ENCODE measurements around the gene PGM3.

PGM3 gene

GRCh38 chr6:83127976-83128375, 65.1 kb downstream of the PGM3 start:
- WGBS, 2 donors (ENCODE audit: extremely low coverage in 2 of 2, insufficient read length in 2 of 2, insufficient replicate concordance in 1 of 2) = no CpG with 5 or more reads among the region's 2 CpGs
- H2BK15ac ChIP-seq (ENCODE audit: low read length) = no peak overlapping the region
- no peak overlapping the region for H3K4me3 ChIP-seq (ENCODE audit: low read length in 2 of 2)
- no peaks in the 10 kb centered on the region for H3K27me3 ChIP-seq (ENCODE audit: control insufficient read depth in 3 of 3, insufficient read depth in 3 of 3, low read depth in 1 of 3, low read length in 3 of 3)
- H2BK5ac ChIP-seq (ENCODE audit: low read length) = no peak overlapping the region
- no peak for DNase-seq (ENCODE audit: low spot score)
- H3K4me1 ChIP-seq (ENCODE audit: control insufficient read depth in 2 of 2, insufficient read depth in 1 of 2, low read depth in 1 of 2, low read length in 2 of 2) = no peaks in the 10 kb centered on the region
- H3K18ac ChIP-seq (ENCODE audit: low read length) = no peak overlapping the region
- no peak overlapping the region for H3K14ac ChIP-seq (ENCODE audit: low read length)
- H2BK120ac ChIP-seq (ENCODE audit: low read depth, low read length) = no peak overlapping the region
- no peak overlapping the region for H2AFZ ChIP-seq (ENCODE audit: low read length)
- H4K8ac ChIP-seq (ENCODE audit: low read depth, low read length) = no peak overlapping the region
- no peak overlapping the region for H3K27ac ChIP-seq (replicated peaks; ENCODE audit: low read length)
- H3K36me3 ChIP-seq (replicated peaks in 1 of 2; ENCODE audit: control insufficient read depth in 2 of 2, insufficient read depth in 2 of 2, low read length in 2 of 2) = peaks cover 16 to 88% of the 10 kb centered on the region in 2 donors
- H2BK12ac ChIP-seq (ENCODE audit: low read length) = no peak overlapping the region
- H3K9me3 ChIP-seq (replicated peaks in 1 of 2; ENCODE audit: control insufficient read depth in 2 of 2, insufficient read depth in 1 of 2, low read depth in 1 of 2, low read length in 2 of 2) = no peaks in the 10 kb centered on the region
- H3K79me1 ChIP-seq (ENCODE audit: low read depth, low read length) = no peaks in the 10 kb centered on the region
- no peak overlapping the region for H3K4ac ChIP-seq (ENCODE audit: low read length)
- H2AK5ac ChIP-seq (ENCODE audit: low read depth, low read length) = no peak overlapping the region
- no peak overlapping the region for H3K9ac ChIP-seq (ENCODE audit: low read depth, low read length, poor library complexity)
- no peak overlapping the region for H3K23ac ChIP-seq (ENCODE audit: low read depth, low read length, poor library complexity)
- H3K4me2 ChIP-seq (ENCODE audit: insufficient read depth, low read length, poor library complexity, severe bottlenecking) = no peak overlapping the region
- H4K91ac ChIP-seq (ENCODE audit: low read depth, low read length, poor library complexity) = no peak overlapping the region

GRCh38 chr6:83127258-83127657, 65.8 kb downstream of the PGM3 start:
- Histone ChIP-seq H2AK5ac (ENCODE audit: low read depth, low read length) (no peak overlapping the region), H3K4me3 (ENCODE audit: low read length in 2 of 2) (no peak overlapping the region), H4K8ac (ENCODE audit: low read depth, low read length) (no peak overlapping the region), H3K79me1 (ENCODE audit: low read depth, low read length) (no peaks in the 10 kb centered on the region), H3K4ac (ENCODE audit: low read length) (no peak overlapping the region), H3K27ac (replicated peaks; ENCODE audit: low read length) (no peak overlapping the region), H2BK5ac (ENCODE audit: low read length) (no peak overlapping the region), H3K14ac (ENCODE audit: low read length) (no peak overlapping the region), H3K9ac (ENCODE audit: low read depth, low read length, poor library complexity) (no peak overlapping the region), H3K23ac (ENCODE audit: low read depth, low read length, poor library complexity) (no peak overlapping the region), H3K4me2 (ENCODE audit: insufficient read depth, low read length, poor library complexity, severe bottlenecking) (no peak overlapping the region), H3K36me3 (replicated peaks in 1 of 2; ENCODE audit: control insufficient read depth in 2 of 2, insufficient read depth in 2 of 2, low read length in 2 of 2) (peaks cover 16 to 88% of the 10 kb centered on the region in 2 donors), H3K9me3 (replicated peaks in 1 of 2; ENCODE audit: control insufficient read depth in 2 of 2, insufficient read depth in 1 of 2, low read depth in 1 of 2, low read length in 2 of 2) (no peaks in the 10 kb centered on the region), H2BK15ac (ENCODE audit: low read length) (no peak overlapping the region), H4K91ac (ENCODE audit: low read depth, low read length, poor library complexity) (no peak overlapping the region), H3K4me1 (ENCODE audit: control insufficient read depth in 2 of 2, insufficient read depth in 1 of 2, low read depth in 1 of 2, low read length in 2 of 2) (no peaks in the 10 kb centered on the region), H2BK12ac (ENCODE audit: low read length) (no peak overlapping the region), H3K27me3 (ENCODE audit: control insufficient read depth in 3 of 3, insufficient read depth in 3 of 3, low read depth in 1 of 3, low read length in 3 of 3) (no peaks in the 10 kb centered on the region), H2AFZ (ENCODE audit: low read length) (no peak overlapping the region), H2BK120ac (ENCODE audit: low read depth, low read length) (no peak overlapping the region), H3K18ac (ENCODE audit: low read length) (no peak overlapping the region)
- WGBS, 2 donors (ENCODE audit: extremely low coverage in 2 of 2, insufficient read length in 2 of 2, insufficient replicate concordance in 1 of 2) = no CpG with 5 or more reads among the region's 5 CpGs
- no peak for DNase-seq (ENCODE audit: low spot score)

- no peak overlapping the region for H2BK5ac ChIP-seq (ENCODE audit: low read length)
- no peaks in the 10 kb centered on the region for H3K79me1 ChIP-seq (ENCODE audit: low read depth, low read length)
- no peak overlapping the region for H2BK12ac ChIP-seq (ENCODE audit: low read length)
- no peak overlapping the region for H3K14ac ChIP-seq (ENCODE audit: low read length)
- DNase-seq (ENCODE audit: low spot score) = no peak
- no peak overlapping the region for H3K23ac ChIP-seq (ENCODE audit: low read depth, low read length, poor library complexity)
- no peaks in the 10 kb centered on the region for H3K4me1 ChIP-seq (ENCODE audit: control insufficient read depth in 2 of 2, insufficient read depth in 1 of 2, low read depth in 1 of 2, low read length in 2 of 2)
- H3K9me3 ChIP-seq (replicated peaks in 1 of 2; ENCODE audit: control insufficient read depth in 2 of 2, insufficient read depth in 1 of 2, low read depth in 1 of 2, low read length in 2 of 2) = no peaks in the 10 kb centered on the region
- peaks cover 16 to 86% of the 10 kb centered on the region in 2 donors for H3K36me3 ChIP-seq (replicated peaks in 1 of 2; ENCODE audit: control insufficient read depth in 2 of 2, insufficient read depth in 2 of 2, low read length in 2 of 2)
- no peak overlapping the region for H3K27ac ChIP-seq (replicated peaks; ENCODE audit: low read length)
- H3K4ac ChIP-seq (ENCODE audit: low read length) = no peak overlapping the region
- WGBS, 2 donors (ENCODE audit: extremely low coverage in 2 of 2, insufficient read length in 2 of 2, insufficient replicate concordance in 1 of 2) = no CpG with 5 or more reads among the region's 5 CpGs
- H3K9ac ChIP-seq (ENCODE audit: low read depth, low read length, poor library complexity) = no peak overlapping the region
- no peak overlapping the region for H2BK120ac ChIP-seq (ENCODE audit: low read depth, low read length)
- H3K4me2 ChIP-seq (ENCODE audit: insufficient read depth, low read length, poor library complexity, severe bottlenecking) = no peak overlapping the region
- H4K91ac ChIP-seq (ENCODE audit: low read depth, low read length, poor library complexity) = no peak overlapping the region
- no peak overlapping the region for H2AFZ ChIP-seq (ENCODE audit: low read length)
- H3K4me3 ChIP-seq (ENCODE audit: low read length in 2 of 2) = no peak overlapping the region
- no peak overlapping the region for H2BK15ac ChIP-seq (ENCODE audit: low read length)
- no peak overlapping the region for H2AK5ac ChIP-seq (ENCODE audit: low read depth, low read length)
- H3K27me3 ChIP-seq (ENCODE audit: control insufficient read depth in 3 of 3, insufficient read depth in 3 of 3, low read depth in 1 of 3, low read length in 3 of 3) = no peaks in the 10 kb centered on the region
- no peak overlapping the region for H4K8ac ChIP-seq (ENCODE audit: low read depth, low read length)
- H3K18ac ChIP-seq (ENCODE audit: low read length) = no peak overlapping the region
Observed at GRCh38 chr6:83126807-83127206, 66.3 kb downstream of the PGM3 start.

- no peaks in the 10 kb centered on the region for H3K4me1 ChIP-seq (ENCODE audit: control insufficient read depth in 2 of 2, insufficient read depth in 1 of 2, low read depth in 1 of 2, low read length in 2 of 2)
- H3K36me3 ChIP-seq (replicated peaks in 1 of 2; ENCODE audit: control insufficient read depth in 2 of 2, insufficient read depth in 2 of 2, low read length in 2 of 2) = peaks cover 16 to 81% of the 10 kb centered on the region in 2 donors
- no peak overlapping the region for H2BK120ac ChIP-seq (ENCODE audit: low read depth, low read length)
- WGBS, 2 donors (ENCODE audit: extremely low coverage in 2 of 2, insufficient read length in 2 of 2, insufficient replicate concordance in 1 of 2) = no CpG with 5 or more reads among the region's 2 CpGs
- H3K27ac ChIP-seq (replicated peaks; ENCODE audit: low read length) = no peak overlapping the region
- H4K91ac ChIP-seq (ENCODE audit: low read depth, low read length, poor library complexity) = no peak overlapping the region
- no peak overlapping the region for H3K18ac ChIP-seq (ENCODE audit: low read length)
- no peak overlapping the region for H2AFZ ChIP-seq (ENCODE audit: low read length)
- no peak overlapping the region for H3K9ac ChIP-seq (ENCODE audit: low read depth, low read length, poor library complexity)
- H2BK15ac ChIP-seq (ENCODE audit: low read length) = no peak overlapping the region
- no peak overlapping the region for H3K14ac ChIP-seq (ENCODE audit: low read length)
- H3K4me2 ChIP-seq (ENCODE audit: insufficient read depth, low read length, poor library complexity, severe bottlenecking) = no peak overlapping the region
- no peak for DNase-seq (ENCODE audit: low spot score)
- H2AK5ac ChIP-seq (ENCODE audit: low read depth, low read length) = no peak overlapping the region
- no peak overlapping the region for H2BK12ac ChIP-seq (ENCODE audit: low read length)
- no peaks in the 10 kb centered on the region for H3K27me3 ChIP-seq (ENCODE audit: control insufficient read depth in 3 of 3, insufficient read depth in 3 of 3, low read depth in 1 of 3, low read length in 3 of 3)
- no peak overlapping the region for H3K4me3 ChIP-seq (ENCODE audit: low read length in 2 of 2)
- no peak overlapping the region for H2BK5ac ChIP-seq (ENCODE audit: low read length)
- no peak overlapping the region for H3K23ac ChIP-seq (ENCODE audit: low read depth, low read length, poor library complexity)
- no peaks in the 10 kb centered on the region for H3K79me1 ChIP-seq (ENCODE audit: low read depth, low read length)
- no peak overlapping the region for H4K8ac ChIP-seq (ENCODE audit: low read depth, low read length)
- H3K4ac ChIP-seq (ENCODE audit: low read length) = no peak overlapping the region
- H3K9me3 ChIP-seq (replicated peaks in 1 of 2; ENCODE audit: control insufficient read depth in 2 of 2, insufficient read depth in 1 of 2, low read depth in 1 of 2, low read length in 2 of 2) = no peaks in the 10 kb centered on the region
Observed at GRCh38 chr6:83126223-83126622, 66.8 kb downstream of the PGM3 start.
